HG03045 (cell line): ENCODE results near the gene KAZN.

Experiments
- ATAC-seq: cut with Tn5 transposase; IDR thresholded peaks from one replicate; pipeline ENCODE4 v1.9.1; 2021; ENCODE audit warnings: mild to moderate bottlenecking, moderate library complexity; ENCODE audit not compliant: unreplicated experiment

Gene KAZN

DNA sequence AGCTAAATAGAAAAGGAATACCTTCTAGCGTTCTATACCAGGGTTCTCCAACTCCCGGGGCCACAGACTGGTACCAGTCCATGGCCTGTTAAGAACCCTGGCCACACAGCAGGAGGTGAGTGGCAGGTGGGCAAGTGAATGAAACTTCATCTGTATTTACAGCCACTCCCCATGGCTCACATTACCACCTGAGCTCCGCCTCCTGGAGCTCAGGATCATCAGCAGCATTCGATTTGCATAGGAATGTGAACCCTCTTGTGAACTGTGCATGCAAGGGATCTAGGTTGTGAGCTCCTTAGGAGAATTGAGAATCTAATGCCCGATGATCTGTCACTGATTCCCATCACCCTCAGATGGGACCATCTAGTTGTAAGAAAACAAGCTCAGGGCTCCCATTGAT lies 107.3 kb downstream of the KAZN start:
- ATAC-seq = no peak

DNA sequence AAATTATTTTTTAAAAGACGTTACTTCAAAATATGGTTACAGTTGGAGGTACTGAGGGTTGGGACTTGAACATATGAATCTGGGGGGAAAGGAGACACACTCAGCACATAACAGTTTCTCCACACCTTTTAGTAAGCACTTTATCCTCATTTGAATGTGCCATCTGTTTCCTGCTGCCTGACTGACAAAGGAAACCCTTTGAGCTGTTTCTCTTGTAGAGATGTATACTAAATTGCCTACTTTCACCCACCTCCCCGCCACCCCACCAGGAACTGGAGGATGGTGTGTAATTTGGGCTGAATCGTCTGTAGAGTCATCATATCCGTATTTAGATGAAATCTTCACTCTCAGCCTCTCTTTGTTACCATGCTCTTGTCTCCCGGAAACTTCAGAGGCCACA lies 108.1 kb downstream of the KAZN start:
- ATAC-seq = no peak

DNA sequence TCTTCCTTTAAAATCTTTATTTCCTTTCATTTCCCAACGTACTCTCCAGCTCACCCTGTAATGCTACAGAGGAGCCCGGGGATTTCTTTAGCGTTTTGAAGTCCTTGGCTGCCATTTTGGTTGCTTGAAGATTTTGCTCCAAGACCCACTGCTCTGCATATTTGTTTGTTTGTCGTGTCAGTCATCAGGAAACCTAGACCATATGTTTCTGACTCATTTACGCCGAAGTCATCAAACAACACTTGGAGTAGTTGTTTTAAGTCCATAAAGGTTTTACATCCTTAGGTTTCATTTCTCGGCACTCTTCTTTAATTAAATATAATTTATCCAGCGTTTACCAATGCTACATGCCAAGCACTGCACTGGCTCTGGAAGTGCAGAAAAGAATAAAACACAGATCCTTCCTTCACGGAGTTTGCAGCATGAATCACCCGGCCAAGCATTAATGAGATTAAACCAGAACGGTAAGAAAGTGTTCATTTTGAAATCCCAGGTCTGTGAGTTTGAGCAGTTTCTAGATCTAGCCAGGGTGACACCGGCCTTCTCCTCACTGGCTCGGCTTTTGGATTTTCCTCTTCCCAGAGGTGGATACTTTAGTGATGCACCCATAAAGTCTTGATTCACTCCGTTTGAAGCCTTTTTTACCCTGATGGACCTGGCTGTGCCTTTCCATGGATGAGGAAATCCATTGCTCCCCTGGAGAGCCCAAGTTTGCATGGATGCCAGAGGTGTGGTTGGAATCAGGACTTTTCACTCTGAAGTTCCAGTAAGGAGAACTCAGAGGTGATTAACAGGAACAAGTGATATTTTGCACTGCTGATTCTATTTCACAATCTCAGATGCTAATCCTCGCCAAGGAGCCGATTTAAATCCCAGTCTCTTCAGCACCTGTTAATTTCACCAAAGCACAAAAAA lies 109.3 kb downstream of the KAZN start:
- ATAC-seq = no peak

- no peak for ATAC-seq
Measured at GRCh38 chr1:14710331-14710730, 111.8 kb downstream of the KAZN start.

DNA sequence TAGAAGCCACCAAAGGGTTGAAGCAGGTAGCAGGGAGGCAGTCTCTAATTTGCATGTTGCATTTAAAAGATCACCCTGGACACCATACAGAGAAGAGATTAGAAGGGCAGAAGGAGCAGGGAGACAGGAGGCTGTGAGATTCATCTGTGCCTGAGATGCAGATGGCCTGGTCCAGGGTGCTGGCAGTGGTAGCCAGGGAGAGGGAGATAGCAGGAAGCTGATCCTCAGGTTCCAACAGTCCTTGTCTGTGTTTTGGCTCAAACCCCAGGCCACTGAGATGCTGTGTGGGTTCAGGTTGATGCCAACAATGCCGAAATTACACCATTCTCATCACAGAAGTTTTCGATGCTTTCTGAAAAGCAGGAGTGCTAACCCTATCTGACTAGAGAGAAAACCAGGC lies 113.7 kb downstream of the KAZN start:
- ATAC-seq = no peak

GRCh38 chr1:14713077-14713476 lies 114.6 kb downstream of the KAZN start:
- no peak for ATAC-seq

- no peak for ATAC-seq
Measured at GRCh38 chr1:14715266-14715665, 116.8 kb downstream of the KAZN start.

DNA sequence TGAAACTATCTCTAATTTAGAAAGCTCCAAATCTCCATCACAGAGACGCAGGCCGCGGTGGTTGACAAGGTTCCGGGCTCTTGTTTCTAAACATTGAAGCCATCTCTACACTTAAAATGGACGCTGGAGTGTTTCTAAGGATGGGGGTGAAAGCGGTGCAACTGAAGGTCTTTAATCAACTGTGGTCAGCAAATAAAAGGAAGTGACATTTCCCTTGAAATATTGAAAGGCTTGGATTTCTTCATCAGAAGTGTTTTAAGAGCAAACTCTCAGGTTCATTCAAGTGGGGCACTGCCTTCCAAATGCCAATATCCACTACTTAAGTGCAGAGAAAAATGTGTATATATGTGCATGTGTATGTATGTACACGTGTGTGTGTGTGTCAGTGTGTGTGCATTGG lies 117.3 kb downstream of the KAZN start:
- no peak for ATAC-seq

GRCh38 chr1:14716474-14716873 lies 118.0 kb downstream of the KAZN start:
- no peak for ATAC-seq

GRCh38 chr1:14718476-14718875 lies 120.0 kb downstream of the KAZN start:
- ATAC-seq = no peak

DNA sequence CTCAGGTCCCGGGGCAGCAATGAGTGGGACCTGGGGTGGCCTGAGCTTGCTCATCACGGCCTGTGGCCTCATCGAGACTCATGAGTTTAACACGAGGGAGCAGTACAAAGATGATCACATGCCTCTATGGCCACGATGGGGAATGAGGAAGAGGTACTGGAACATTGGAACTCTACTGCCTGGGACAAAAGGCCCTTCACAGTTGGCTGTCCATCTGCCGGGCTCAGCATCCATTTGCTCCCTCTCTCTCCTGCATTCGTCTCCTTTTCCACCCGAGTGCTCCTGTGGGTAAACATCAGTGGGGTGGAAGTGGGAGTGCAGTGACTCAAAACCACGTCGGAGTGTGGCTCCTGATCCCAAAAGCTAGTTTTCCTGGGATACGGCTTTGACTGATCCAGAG lies 124.9 kb downstream of the KAZN start:
- ATAC-seq = no peak

DNA sequence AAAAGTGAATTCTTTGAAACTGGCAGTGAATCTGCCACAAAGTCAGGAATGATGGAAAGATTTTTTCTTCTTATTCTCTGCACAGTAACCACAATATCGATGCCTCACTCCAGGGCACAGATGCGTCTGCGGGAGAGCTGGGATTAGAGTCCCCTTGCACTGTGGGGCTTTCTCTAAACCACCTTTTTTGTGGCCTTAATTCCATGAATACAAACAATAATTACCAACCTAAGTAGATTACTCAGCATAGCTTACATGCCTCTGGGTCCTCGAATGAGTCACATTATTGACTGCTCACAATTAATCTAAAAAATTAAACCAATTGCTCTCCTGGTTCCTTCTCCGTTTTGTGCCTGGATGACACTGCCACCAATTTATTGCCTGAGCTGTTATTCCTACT lies 125.8 kb downstream of the KAZN start:
- no peak for ATAC-seq

DNA sequence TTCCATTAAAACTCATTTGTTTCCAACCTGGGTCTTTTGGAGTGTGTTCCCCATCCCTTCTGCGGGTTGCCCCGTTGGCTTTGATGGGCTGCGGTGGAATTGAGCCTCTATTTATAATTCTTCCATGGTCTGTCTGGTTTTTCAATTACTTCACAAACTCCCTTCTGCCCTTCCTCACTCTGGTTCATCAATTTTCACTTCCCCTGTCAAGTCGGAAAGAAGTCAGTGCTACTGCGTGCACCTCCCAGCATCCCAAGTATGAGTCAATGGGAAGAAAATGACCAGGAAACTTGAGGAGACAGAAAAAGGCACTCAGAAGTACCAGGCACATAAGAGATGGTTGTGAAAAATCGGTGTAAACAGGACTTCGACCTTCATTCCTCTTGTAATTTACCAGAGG lies 126.2 kb downstream of the KAZN start:
- ATAC-seq = no peak

DNA sequence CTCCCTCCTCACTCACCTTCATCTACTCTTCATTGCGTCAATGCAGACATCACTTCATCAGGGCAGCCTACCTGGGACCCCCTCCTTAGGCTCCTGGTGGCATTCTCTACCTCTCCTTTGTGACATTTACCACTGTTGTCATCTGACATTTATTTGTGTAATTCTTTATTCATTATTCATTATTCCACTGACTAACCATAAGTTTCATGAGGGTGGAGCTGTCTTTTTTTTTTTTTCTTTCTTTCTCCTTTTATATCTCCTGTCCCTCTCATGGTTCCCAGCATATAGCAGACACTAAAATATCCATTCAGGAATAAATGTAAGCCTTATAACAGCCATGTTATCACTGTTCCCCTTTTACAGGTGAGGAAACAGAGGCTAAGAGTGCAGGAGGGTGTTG lies 126.8 kb downstream of the KAZN start:
- ATAC-seq = no peak

GRCh38 chr1:14725695-14726094 lies 127.2 kb downstream of the KAZN start:
- no peak for ATAC-seq

DNA sequence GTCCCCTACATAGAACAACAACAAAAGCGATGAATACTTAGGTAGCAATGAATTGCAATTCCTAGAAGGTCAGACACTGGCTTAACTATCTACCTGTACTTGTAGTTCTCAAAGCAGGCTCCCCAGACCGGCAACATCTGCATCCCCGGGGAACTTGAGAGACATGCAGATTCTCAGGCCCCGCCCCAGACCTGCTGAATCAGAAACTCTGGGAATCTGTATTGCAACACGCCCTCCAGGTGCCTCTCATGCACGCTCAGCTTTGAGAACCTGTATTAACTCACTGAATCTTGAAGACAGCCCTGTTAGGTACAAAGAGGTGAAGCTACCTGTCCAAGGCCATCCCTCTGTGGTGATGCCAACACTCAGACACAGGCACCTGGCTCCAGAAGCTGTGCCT lies 128.1 kb downstream of the KAZN start:
- no peak for ATAC-seq

DNA sequence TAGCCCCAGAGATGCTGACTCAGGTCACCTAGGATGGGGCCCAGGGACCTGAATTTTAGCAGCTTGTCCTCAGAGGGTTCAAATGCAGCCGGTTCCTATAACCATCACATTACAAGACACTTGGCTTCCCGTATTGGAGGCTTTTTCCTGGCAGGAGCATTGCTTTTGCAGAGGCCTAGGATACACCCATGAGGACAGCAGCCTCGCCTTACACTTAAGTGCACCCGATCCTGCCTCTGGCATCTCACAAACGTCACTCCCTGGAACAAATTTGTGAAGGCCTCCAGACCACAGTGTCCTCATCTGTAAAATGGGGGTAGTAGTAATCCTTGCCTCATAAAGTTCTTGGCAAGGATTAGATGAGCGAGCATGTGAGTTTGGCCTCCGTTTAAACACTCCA lies 130.0 kb downstream of the KAZN start:
- ATAC-seq = no peak

- no peak for ATAC-seq
Measured at GRCh38 chr1:14732728-14733047, 134.2 kb downstream of the KAZN start.

DNA sequence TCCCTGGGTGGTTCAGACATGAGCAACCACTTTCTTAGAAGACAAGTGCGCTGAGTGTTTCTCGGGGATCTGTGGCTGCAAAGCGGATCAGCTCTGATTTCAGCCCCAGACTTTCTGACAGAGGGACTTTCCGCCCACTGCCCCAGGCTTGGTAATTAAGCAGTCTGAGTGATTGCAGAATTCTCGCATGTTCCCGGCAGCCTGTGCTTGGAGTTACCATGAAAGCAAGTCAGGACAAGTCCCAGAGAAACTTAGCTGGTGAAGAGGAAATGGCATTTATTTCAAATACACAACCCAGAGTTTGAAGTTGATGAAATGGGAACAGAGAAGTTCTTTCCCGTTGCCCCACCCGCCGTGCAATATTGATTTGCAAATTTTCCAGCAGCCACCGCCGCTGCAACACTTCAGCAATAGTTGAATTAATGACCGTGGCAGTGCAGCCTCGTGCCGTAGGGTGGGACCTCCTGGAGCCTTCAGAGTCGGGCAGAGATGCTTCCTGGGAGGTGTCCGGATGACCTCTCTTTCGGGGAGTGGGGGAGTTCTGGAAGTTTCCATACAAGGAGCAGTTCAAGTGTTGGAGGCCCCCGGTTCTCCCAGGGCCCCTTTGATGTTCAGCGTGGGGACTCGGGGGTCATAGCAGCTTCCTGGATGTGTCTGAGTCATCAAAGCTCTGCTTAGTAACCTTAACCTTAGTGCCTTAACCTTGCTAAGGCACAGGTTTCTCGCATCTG lies 134.7 kb downstream of the KAZN start:
- ATAC-seq = no peak

GRCh38 chr1:14733779-14734140 lies 135.3 kb downstream of the KAZN start:
- ATAC-seq = no peak

- ATAC-seq = no peak
Measured at GRCh38 chr1:14735841-14736240, 137.4 kb downstream of the KAZN start.

GRCh38 chr1:14737561-14738094 lies 139.1 kb downstream of the KAZN start:
- ATAC-seq = no peak
